Kidney epithelial cell (primary cell): ENCODE results near the gene MAGI1. TPM values are rescaled to one million over a fixed set of nuclear protein-coding genes. Genes with fewer than 3 reads are reported as not detected.

Experiments used
- DNase-seq: peaks from one replicate; pipeline ENCODE4 v3.0.0-alpha.2; 2010; ENCODE audit warnings: low read depth
- H3K27me3 ChIP-seq: 2 replicates; pipeline ENCODE4 v1.6.0; 2011; ENCODE audit warnings: low read length; ENCODE audit not compliant: control insufficient read depth, insufficient read depth
- H3K36me3 ChIP-seq: 2 replicates; pipeline ENCODE4 v1.5.1; 2011; ENCODE audit warnings: low read length; ENCODE audit not compliant: control insufficient read depth, insufficient read depth
- H3K4me3 ChIP-seq: 2 replicates; pipeline ENCODE4 v1.5.1; 2011; ENCODE audit warnings: low read depth, mild to moderate bottlenecking, control low read depth, low read length
- CTCF ChIP-seq: IDR thresholded peaks from 2 replicates; pipeline ENCODE4 v1.5.1; 2011; ENCODE audit warnings: mild to moderate bottlenecking, moderate library complexity, low read length, control low read depth, inconsistent platforms; ENCODE audit not compliant: insufficient read depth, poor library complexity, severe bottlenecking
- total RNA-seq: library from RNA; depleted of rRNA; stranded (reverse); fragments of >200 nt; gene quantifications from 2 replicates; pipeline ENCODE4 v1.2.3, GENCODE V29; 2015

The MAGI1 gene
- total RNA-seq, 1 donor from 2014 or later: 15.8 TPM

- Histone ChIP-seq H3K36me3 (no peaks in the 10 kb centered on the region), H3K27me3 (no peaks in the 10 kb centered on the region), H3K4me3 (no peak overlapping the region)
- no peak for TF ChIP-seq CTCF
- DNase-seq: no peak
Measured at GRCh38 chr3:65623362-65623761, 415.4 kb downstream of the MAGI1 start.

- Histone ChIP-seq H3K4me3 (no peak overlapping the region), H3K27me3 (no peaks in the 10 kb centered on the region), H3K36me3 (no peaks in the 10 kb centered on the region)
- no peak for DNase-seq
- no peak for TF ChIP-seq CTCF
Measured at GRCh38 chr3:65619888-65620287, 418.8 kb downstream of the MAGI1 start.

GRCh38 chr3:65619451-65619881 is 419.3 kb downstream of the MAGI1 start:
- TF ChIP-seq CTCF: no peak
- DNase-seq: peak; percentile 10
- Histone ChIP-seq H3K36me3 (no peaks in the 10 kb centered on the region), H3K4me3 (no peak overlapping the region), H3K27me3 (no peaks in the 10 kb centered on the region)

- H3K36me3 ChIP-seq: no peaks in the 10 kb centered on the region
- DNase-seq: no peak
- H3K27me3 ChIP-seq: no peaks in the 10 kb centered on the region
- TF ChIP-seq CTCF: no peak
- H3K4me3 ChIP-seq: no peak overlapping the region
Measured at GRCh38 chr3:65618599-65618998, 420.1 kb downstream of the MAGI1 start.

GRCh38 chr3:65617787-65618186 is 420.9 kb downstream of the MAGI1 start:
- TF ChIP-seq CTCF: no peak
- Histone ChIP-seq H3K4me3 (no peak overlapping the region), H3K36me3 (no peaks in the 10 kb centered on the region), H3K27me3 (no peaks in the 10 kb centered on the region)
- DNase-seq: no peak

- TF ChIP-seq CTCF: no peak
- Histone ChIP-seq H3K36me3 (no peaks in the 10 kb centered on the region), H3K27me3 (no peaks in the 10 kb centered on the region), H3K4me3 (no peak overlapping the region)
- no peak for DNase-seq
Measured at GRCh38 chr3:65617209-65617608, 421.5 kb downstream of the MAGI1 start.
